ENCODE data around the gene BCL2L11. TPM values are rescaled to one million over a fixed set of nuclear protein-coding genes. Genes with fewer than 3 reads are reported as not detected.

Gene BCL2L11
- total and polyA plus RNA-seq, 2 experiments from 2014 or later = 10.6 to 22.5 TPM

DNA sequence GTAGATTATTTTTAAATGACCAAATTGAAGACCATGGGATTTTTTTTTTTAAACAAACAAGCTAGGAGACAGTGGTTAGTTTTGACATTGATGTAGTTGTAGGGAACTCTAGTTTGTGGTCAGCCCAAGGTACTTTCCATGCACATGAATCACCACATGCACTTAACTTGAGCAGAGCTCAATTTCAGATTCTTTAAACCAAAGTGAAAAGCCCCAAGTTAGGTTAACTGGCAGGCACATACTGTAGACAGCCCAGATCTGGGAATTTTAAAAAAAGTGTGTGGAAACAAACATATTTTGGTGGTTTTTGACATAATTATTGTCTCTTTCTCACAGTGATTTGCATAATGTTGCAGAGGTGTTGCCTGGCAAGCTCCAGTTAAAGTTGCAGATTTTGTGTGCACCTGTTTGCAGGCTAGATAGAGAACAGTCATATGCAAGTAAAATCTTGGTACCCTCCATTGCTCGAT, 88.4 kb downstream of the BCL2L11 start:
- Mint-ChIP-seq H3K4me1 (no peaks in the 10 kb centered on the region), H3K4me3 (no peak overlapping the region), H3K36me3 (ENCODE audit: low read depth) (peaks cover 2% of the 10 kb centered on the region; the same call in 2 of the 3 replicates), H3K27ac (no peak overlapping the region), H3K27me3 (ENCODE audit: insufficient read depth, low read depth, poor library complexity) (peaks cover 1% of the 10 kb centered on the region), H3K9me3 (peaks cover 16% of the 10 kb centered on the region)
- Histone ChIP-seq H3K4me2 (no peak overlapping the region), H2AFZ (no peak overlapping the region), H3K36me3 (ENCODE audit: insufficient read depth) (no peaks in the 10 kb centered on the region), H3F3A (replicated peaks; ENCODE audit: low read depth) (no peaks in the 10 kb centered on the region), H3K79me2 (replicated peaks; ENCODE audit: insufficient read depth) (no peaks in the 10 kb centered on the region), H3K27me3 (ENCODE audit: insufficient read depth) (no peaks in the 10 kb centered on the region), H3K4me1 (ENCODE audit: insufficient read depth) (no peaks in the 10 kb centered on the region), H4K20me1 (replicated peaks; ENCODE audit: insufficient read depth) (no peaks in the 10 kb centered on the region), H3K27ac (ENCODE audit: low read depth) (no peak overlapping the region), H3K9me2 (ENCODE audit: insufficient read depth) (no peaks in the 10 kb centered on the region), H3K4me3 (no peak overlapping the region)
- DNase-seq (ENCODE audit: low spot score) (no peak), ATAC-seq (no peak)
- TF ChIP-seq EZH2phosphoT487 (IDR thresholded peaks at IDR 0.05; ENCODE audit: unreplicated experiment) (no peak), JUNB (IDR thresholded peaks at IDR 0.05; ENCODE audit: unreplicated experiment) (no peak), ETS1 (IDR thresholded peaks at IDR 0.05) (no peak)
- TF ChIP-seq, protein P1, sequence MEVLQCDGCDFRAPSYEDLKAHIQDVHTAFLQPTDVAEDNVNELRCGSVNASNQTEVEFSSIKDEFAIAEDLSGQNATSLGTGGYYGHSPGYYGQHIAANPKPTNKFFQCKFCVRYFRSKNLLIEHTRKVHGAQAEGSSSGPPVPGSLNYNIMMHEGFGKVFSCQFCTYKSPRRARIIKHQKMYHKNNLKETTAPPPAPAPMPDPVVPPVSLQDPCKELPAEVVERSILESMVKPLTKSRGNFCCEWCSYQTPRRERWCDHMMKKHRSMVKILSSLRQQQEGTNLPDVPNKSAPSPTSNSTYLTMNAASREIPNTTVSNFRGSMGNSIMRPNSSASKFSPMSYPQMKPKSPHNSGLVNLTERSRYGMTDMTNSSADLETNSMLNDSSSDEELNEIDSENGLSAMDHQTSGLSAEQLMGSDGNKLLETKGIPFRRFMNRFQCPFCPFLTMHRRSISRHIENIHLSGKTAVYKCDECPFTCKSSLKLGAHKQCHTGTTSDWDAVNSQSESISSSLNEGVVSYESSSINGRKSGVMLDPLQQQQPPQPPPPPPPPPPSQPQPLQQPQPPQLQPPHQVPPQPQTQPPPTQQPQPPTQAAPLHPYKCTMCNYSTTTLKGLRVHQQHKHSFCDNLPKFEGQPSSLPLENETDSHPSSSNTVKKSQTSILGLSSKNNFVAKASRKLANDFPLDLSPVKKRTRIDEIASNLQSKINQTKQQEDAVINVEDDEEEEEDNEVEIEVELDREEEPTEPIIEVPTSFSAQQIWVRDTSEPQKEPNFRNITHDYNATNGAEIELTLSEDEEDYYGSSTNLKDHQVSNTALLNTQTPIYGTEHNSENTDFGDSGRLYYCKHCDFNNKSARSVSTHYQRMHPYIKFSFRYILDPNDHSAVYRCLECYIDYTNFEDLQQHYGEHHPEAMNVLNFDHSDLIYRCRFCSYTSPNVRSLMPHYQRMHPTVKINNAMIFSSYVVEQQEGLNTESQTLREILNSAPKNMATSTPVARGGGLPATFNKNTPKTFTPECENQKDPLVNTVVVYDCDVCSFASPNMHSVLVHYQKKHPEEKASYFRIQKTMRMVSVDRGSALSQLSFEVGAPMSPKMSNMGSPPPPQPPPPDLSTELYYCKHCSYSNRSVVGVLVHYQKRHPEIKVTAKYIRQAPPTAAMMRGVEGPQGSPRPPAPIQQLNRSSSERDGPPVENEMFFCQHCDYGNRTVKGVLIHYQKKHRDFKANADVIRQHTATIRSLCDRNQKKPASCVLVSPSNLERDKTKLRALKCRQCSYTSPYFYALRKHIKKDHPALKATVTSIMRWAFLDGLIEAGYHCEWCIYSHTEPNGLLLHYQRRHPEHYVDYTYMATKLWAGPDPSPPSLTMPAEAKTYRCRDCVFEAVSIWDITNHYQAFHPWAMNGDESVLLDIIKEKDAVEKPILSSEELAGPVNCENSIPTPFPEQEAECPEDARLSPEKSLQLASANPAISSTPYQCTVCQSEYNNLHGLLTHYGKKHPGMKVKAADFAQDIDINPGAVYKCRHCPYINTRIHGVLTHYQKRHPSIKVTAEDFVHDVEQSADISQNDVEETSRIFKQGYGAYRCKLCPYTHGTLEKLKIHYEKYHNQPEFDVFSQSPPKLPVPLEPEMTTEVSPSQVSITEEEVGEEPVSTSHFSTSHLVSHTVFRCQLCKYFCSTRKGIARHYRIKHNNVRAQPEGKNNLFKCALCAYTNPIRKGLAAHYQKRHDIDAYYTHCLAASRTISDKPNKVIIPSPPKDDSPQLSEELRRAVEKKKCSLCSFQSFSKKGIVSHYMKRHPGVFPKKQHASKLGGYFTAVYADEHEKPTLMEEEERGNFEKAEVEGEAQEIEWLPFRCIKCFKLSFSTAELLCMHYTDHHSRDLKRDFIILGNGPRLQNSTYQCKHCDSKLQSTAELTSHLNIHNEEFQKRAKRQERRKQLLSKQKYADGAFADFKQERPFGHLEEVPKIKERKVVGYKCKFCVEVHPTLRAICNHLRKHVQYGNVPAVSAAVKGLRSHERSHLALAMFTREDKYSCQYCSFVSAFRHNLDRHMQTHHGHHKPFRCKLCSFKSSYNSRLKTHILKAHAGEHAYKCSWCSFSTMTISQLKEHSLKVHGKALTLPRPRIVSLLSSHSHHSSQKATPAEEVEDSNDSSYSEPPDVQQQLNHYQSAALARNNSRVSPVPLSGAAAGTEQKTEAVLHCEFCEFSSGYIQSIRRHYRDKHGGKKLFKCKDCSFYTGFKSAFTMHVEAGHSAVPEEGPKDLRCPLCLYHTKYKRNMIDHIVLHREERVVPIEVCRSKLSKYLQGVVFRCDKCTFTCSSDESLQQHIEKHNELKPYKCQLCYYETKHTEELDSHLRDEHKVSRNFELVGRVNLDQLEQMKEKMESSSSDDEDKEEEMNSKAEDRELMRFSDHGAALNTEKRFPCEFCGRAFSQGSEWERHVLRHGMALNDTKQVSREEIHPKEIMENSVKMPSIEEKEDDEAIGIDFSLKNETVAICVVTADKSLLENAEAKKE (CRISPR knock-in tag; IDR thresholded peaks at IDR 0.05) = no peak

GRCh38 chr2:111210036-111210435, 89.3 kb downstream of the BCL2L11 start:
- Mint-ChIP-seq H3K27ac (no peak overlapping the region), H3K9me3 (peaks cover 26% of the 10 kb centered on the region), H3K4me3 (no peak overlapping the region), H3K4me1 (no peaks in the 10 kb centered on the region), H3K36me3 (ENCODE audit: low read depth) (peaks cover 10% of the 10 kb centered on the region; the same call in 2 of the 3 replicates), H3K27me3 (ENCODE audit: insufficient read depth, low read depth, poor library complexity) (peaks cover 1% of the 10 kb centered on the region)
- Histone ChIP-seq H3K4me3 (no peak overlapping the region), H3K9me2 (ENCODE audit: insufficient read depth) (no peaks in the 10 kb centered on the region), H2AFZ (no peak overlapping the region), H3K79me2 (replicated peaks; ENCODE audit: insufficient read depth) (no peaks in the 10 kb centered on the region), H3K4me2 (no peak overlapping the region), H3K27ac (ENCODE audit: low read depth) (no peak overlapping the region), H3K4me1 (ENCODE audit: insufficient read depth) (no peaks in the 10 kb centered on the region), H3K27me3 (ENCODE audit: insufficient read depth) (no peaks in the 10 kb centered on the region), H4K20me1 (replicated peaks; ENCODE audit: insufficient read depth) (no peaks in the 10 kb centered on the region), H3F3A (replicated peaks; ENCODE audit: low read depth) (no peaks in the 10 kb centered on the region), H3K36me3 (ENCODE audit: insufficient read depth) (no peaks in the 10 kb centered on the region; the same call in 1 of the 2 replicates)
- DNase-seq (ENCODE audit: low spot score) = no peak
- ATAC-seq = no peak
- TF ChIP-seq CTCF (conservative IDR thresholded peaks at IDR 0.05; ENCODE audit: low read depth in 2 of 2) = no peak
